Activated gamma-delta T cell treated with anti-CD3 and anti-CD28 coated beads, Interleukin-2, amount 50 U/mL, for 16 hours (primary cell): ENCODE measurements around the gene PIGN.
A peak's percentile ranks its signal among the peaks of the same experiment; 100 is the strongest.
"Not testable (repeated sequence)": the region's sequence is repeated elsewhere in the genome, so short reads cannot be mapped to it uniquely, and the experiment has no call there.

Experiments used
- DNase-seq: peaks from one replicate; pipeline ENCODE4 v3.0.0-alpha.2; 2020; ENCODE audit warnings: low read depth

Gene PIGN

DNA sequence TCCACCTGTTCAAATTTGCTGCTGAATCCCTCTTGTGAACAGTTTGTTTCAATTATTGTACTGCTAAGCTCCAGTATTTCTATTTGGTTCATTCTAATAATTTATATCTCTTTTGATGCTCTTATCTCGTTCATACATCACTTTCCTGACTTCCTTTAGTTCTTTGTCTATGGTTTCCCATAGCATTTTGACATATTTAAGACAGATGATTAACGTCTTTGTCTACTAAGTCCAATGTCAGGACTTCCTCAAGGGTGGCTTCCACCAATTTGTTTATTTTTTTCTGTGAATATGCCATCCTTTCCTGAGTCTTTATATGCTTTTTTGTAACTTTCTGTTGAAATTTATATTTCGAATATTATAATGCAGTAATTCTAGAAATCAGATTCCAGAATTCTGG, 9.6 kb downstream of the PIGN start:
- DNase-seq, result no peak

DNA sequence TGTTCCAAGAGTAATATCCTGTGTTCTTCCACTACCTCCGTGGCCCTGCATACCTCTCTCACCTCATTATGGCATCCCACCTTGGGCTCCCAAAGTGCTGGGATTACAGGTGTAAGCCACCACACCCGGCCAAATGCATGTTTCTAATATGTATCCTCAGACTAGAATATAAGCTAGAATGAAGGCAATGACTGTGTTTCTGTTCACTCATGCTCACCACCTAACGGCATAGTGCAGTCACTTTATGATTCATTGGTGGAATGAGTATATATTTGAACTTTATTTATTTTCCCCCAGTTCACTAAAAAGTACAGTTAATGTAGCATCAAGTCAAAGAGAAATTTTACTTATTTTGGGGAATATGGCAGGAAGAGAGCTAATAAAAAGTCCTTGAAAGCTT, 11.3 kb downstream of the PIGN start:
- no peak for DNase-seq

DNA sequence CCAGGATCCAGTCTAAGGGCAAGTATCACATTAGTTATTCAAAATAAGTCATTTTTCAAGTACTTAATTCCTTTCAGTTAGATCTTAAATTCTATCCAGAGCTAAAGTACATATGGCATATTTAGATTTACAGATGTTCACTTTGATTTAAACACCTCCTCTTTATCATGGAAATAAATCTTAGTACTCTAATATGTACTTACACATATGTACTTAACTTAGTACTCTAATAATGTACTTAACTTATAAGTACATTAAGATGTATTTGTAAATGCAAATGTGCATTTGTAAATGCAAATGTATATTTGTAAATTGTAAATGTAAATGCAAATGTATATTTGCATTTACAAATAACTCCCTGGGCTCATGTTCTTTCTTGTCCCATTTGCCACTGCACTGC, 14.6 kb downstream of the PIGN start:
- no peak for DNase-seq

DNA sequence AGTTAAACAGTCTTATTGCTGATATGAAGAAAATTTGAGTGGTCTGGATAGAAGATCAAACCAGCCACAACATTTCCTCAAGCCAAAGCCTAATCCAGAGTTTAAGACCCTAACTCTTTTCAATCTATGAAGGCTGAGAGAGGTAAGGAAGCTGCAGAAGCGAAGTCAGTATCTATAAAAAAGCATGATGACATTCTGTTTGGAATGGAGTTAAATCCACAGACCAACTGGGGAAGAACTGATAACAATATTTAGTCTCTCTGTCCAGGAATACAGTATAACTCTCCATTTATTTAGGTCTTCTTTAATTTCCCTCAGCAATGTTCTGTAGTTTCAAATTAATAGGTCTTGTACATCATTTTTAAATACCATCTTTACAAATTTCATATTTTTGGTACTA, 16.0 kb downstream of the PIGN start:
- DNase-seq, result no peak

DNA sequence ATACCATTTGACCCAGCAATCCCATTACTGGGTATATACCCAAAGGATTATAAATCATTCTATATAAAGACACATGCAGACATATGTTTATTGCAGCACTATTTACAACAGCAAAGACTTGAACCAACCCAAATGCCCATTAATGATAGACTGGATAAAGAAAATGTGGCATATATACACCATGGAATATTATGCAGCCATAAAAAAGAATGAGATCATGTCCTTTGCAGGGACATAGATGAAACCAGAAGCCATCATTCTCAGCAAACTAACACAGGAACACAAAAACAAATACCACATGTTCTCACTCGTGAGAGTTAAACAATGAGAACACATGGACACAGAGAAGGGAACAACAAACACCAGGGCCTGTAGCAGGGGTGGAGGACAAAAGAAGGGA, 20.3 kb downstream of the PIGN start:
- DNase-seq, result not testable (repeated sequence)

DNA sequence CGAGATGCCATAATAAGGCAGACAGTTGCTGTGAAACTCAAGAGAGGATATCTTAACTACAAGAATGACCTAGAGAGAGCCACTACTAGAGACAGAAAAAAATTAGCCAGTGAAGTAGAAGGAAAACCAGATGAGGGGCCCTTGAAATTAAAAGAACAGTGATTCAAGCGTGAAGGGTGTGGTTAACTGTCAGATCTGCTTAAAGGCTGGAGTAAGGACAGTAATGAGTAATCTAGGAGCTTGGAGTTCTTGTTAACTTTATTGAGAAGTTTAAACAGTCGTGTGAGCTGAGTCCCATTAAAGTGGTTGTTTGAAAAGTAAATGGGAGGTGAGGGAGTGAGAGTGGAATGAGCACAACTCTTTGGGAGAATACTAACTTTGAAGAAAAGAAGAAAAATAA, 21.3 kb downstream of the PIGN start:
- DNase-seq, result no peak

DNA sequence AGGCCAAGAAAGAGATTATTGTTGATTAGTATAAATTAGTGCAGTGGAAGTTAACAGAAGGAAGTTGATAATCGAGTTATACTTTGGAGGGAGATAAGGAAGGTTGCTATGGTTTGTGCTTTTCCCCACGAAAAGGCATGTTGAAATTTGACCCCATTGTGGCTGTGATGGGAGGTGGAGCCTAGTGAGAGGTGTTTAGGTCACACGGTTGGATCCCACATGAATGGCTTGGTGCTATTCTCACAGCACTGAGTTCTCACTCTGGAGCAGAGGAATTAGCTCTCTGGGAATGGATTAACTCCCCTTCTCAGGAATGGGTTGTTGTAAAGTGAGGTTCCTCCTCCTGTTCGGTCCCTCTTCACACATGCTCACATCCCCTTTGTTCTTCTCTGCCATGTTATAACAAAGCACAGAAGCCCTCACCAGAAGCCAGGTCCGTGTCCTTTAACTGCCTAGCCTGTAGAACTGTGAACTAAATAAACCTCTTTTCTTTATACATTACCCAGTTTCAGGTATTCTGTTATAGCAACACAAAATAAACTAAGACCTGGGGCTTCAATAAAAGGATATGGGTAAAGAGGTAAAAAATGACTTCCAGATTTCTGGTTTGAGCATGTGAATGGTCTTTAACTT, 21.9 kb downstream of the PIGN start:
- no peak for DNase-seq

DNA sequence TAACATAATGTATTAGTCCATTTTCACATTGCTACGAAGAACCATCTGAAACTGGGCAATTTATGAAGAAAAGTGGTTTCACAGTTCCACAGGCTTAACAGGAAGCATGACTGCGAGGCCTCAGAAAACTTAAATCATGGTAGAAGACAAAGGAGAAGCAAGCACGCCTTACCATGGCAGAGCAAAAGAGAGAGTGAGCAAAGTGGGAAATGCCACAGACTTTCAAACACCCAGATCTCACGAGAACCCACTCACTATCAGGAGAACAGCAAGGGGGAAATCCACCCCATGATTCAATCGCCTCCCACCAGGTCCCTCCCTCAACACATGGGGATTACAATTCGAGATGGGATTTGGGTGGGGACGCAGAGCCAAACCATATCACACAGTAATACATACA, 22.5 kb downstream of the PIGN start:
- DNase-seq, result no peak

DNA sequence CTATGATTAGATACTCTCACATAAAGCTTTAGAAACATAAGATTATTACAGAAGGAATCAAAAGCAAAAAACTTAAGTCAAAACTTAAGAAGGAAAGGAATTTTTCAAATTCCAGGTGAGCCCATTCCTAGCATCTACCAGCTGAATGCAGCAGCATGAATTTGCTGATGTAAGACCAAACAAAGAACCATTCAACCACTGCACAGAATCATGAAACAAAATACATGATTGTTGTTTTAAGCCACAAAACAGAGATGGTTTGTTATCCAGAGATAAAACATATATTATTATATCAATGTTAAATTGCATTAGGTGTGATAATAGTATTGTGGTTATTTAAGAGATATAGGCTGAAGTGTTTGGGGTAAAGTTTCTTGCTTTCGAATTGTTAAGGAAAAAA, 29.0 kb downstream of the PIGN start:
- DNase-seq, result no peak

DNA sequence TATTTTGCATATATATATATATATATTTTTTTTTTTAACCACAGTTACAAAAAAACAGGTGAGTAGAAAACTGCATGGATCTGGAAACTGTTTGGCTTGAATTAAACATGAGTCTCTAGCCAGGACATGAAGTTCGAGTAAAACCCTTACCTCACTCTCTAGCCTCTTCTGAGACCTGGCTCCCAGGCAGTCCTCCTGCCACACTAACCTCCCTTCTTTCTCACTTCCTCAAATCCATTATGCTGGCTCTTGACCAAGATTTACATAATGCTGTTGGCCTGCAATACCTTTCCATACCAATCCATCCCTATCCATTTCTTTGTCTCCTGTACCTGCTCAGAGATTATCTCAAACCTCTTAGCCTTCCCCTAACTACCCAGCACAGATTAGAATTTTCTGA, 34.0 kb downstream of the PIGN start:
- DNase-seq, result no peak

DNA sequence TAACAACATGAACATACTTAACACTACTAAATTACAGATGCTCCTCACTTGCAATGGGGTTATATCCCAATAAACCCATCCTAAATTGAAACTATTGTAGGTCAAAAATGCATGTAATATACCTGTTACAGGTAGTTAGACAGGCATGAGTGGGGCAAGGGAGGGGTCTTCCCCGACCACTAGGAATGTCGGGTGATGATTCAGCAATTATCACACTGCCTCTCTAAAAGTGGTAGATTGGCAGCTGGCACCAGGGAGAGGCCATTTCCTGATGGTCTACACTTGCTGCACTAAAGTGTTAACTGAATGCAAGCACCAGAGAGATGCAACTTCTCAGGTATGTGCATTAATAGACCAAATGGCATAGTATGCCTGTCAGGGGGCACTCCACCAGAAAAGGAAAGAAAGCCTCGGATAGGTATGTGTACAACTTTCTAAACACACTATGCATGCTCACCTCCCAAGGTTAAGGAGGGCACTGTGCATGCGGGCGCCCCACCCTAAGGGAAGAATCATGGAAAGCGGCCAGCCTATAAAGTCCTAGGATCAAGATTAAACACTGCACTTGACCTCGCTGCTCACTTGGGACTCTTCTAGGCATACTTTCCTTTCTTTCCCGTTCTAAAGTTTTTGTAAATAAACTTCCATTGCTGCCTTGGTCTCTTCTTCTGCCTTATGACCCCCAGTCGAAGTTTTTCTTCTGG, 35.6 kb downstream of the PIGN start:
- no peak for DNase-seq

DNA sequence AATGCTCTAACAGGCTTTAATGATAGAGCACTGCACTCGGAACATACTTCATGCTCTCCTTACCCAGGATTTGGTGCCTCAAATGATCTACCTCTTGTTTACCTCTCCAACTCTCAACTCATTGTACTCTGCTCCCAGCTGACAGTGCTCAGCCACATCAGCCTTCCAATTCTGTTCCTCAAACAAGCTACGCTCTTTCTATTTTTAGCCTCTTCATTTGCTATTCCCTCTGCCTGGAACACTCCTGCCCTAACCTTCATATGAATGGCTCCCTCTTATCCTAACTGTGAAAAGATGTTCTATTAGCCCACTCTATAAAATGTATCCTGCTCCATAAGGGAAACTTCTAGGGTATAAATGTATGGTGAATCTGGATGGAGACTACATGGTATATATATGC, 42.5 kb downstream of the PIGN start:
- DNase-seq, result no peak

DNA sequence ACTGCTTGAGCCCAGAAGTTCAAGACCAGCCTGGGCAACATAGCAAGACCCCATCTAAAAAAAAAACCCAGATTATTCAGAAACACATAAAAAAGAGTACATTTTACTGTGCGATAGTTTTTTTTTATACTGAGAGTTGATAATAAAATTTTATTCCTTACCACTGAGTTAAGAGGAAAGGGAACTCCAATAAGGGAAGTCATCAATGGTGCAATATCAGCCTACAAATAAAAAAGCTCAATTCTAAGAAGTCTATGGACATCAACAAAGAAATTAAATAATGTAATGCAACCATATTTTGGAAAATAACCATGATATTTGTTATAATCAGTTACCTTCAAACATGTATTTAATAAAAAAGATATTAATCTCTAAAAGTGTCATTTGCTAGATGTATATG, 46.6 kb downstream of the PIGN start:
- no peak for DNase-seq

DNA sequence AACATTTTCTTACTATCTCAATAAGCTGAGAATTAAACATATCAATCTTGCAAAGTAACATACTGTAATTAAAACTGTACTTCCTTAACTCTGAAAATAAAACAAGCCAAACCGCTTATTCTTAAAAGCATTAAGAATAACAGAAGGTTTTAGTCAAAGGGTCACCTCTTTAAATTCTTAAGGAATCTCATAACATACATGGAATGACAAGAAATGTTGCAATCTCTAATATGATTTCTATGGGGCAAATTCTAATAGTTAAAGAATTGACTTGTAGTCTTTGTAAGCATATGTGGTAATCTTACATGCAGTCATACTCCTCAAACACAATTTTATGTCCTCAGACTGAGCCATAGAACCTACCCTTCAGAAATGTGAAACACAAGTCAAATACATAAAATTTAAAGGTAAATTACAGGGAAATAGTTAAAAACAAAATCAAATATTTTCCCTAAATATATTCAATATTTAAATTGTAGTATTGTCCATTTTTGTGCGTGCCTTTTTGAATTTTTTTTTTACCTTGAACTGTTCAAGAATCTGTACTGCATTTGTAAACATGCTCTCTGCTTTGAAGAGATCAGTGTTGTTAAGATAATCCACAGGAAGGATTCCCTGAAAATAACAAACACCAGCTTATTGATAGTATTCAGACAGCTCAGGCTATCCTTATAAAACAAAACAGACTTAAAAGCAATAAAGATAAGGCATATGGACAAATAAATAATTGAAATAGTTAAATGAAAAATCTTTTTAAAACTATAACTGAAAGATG, 48.2 kb downstream of the PIGN start:
- DNase-seq, result no peak

DNA sequence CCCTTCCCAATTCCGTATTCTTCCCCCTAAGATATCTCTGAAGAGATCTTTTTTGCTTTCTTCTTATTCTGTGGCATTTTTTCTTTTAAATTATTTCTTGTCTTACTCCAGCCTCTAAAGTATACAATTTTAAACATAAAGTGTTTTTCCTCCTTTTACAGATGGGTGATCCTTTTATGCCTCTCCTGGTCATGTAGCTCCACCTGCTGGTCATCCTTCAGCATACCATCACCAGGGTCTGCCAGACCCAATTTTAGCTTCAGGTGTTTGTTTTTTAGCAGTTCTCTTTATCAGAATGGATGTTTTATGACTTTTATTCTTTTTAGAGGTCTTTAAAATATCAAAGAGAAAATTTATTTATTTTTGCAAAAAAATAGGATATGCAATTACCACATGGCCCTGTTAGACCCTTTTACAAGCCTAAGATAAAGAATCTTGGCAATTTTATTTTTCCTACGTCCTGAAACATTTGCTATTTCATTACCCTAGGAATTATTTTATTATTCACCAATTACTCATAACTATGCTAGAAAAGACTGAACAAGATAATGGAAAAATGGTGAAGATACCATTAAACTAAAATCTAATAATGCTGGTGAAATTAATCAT, 55.5 kb downstream of the PIGN start:
- peak; percentile 38 for DNase-seq

DNA sequence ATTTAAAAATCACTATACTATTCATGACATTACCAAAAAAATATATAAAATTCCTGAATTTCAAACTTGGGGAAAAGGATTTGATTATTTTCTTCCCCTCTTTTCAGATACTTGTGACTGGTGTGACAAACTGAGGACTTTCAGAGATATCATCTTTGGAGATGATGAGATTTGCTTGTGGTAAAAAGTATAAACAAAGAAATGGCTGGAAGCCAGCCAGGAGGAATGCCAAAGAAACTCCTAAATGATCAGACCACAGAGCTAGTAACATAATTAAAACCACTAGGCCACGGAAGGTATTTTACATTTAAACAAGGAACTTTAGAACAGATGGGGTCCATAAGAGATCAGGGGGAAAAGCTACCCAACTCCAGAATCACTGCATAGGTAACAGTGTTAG, 58.7 kb downstream of the PIGN start:
- no peak for DNase-seq

DNA sequence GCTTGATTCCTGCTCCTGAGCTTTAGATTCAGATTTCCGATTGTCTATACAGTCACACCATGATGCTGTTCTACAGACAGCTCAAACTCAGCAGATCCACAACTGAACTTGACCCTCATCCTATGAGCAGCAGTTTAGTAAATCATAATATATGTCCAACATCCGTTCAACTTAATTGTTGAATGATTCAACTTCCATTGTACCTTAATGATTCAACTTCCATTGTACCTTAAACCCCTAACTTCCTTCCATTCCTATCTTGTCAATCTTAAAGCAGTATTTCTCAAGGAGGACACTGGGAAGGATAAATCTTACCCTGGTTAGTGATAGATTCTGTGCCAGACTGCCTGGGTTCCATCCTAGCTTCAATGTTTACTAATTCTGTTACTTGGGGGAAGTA, 60.1 kb downstream of the PIGN start:
- DNase-seq, result no peak

DNA sequence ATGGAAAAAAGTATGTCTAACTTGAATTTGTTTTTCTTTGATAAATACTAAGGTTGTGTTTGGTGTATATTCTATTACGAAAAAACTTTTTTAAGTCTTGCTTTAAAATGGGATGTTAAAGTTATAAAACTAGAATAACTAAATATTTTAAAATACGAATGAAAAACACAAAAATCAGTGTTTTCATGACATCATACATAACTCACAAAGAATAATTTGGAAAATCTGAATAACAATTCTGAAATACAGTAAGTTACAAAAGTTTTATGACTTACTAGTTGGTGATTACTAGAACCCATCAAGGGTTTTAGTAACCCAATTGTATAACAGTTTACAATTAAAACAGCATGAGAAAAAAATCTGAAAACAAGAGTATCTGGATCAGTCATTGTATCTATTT, 61.2 kb downstream of the PIGN start:
- DNase-seq, result no peak

DNA sequence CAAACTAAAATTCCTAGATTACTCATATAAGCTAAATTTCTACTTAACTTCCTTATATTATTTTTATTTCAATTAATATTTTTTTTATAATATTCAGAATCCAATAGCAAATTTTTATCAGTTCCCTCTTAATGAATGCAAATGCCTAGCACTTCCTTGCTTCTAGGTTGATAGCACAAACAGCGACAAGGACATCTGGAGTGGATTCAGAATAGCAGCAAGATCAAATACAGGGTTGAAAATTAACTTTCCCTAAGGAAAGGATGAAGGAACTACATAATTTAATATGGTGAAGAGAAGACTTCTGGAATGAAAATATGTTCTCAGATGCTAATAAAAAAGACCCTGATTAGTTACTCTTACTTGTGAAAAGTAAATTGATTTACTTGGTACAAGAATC, 64.5 kb downstream of the PIGN start:
- DNase-seq, result no peak

DNA sequence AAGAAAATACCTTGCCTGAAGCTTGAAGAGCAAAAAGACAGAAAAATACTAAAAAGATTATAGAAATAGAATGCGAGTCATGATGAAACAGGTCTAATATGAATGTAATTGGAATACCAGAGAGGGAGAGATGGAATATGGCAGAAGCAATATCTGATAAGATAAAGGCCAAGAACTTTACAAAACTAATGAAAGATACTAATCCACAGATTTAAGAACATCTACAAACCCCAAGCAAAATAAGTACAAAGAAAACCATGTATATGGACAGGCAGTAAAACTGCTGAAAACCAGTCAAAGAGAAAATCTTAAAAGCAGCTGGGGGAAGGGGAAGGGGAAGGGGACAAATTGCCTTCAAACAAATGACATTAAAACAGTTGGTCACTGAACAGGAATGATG, 67.0 kb downstream of the PIGN start:
- DNase-seq, result no peak

DNA sequence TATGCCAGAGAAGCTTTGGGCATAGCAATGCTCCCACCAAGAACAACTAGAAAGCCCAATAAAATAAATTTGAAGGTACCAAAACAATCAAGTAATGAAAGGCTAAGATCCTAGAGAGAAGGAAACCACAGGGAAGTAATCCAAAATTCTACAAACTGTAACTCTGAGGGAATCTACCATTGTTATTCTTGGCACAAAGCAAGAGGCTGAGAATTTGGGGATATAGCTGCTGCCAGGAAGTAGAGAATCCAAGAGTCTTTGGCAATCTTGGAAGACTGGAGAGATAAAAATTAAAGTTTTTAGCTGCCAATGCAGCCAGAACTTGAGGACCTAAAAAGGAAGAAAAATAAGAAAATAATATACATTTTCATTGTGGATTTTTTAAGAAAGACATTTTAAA, 68.5 kb downstream of the PIGN start:
- DNase-seq, result no peak

DNA sequence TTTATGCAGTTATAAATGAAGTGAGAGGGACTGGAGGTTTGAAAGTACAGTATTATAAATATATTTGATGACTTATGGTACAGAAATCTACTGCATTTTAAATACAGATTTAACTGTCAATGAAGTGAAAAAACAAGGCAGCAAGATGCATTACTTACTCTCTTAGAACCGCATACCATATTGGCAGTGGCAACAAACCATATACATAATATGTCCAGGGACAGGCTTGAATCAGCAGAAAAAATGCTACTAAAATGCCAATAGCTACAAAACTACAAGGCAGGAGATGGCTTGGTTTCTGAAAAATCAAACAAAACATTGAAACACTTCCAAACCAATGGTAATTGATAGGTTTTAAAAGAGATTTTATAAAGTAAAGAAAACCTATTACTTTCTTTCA, 77.2 kb downstream of the PIGN start:
- DNase-seq, result no peak

DNA sequence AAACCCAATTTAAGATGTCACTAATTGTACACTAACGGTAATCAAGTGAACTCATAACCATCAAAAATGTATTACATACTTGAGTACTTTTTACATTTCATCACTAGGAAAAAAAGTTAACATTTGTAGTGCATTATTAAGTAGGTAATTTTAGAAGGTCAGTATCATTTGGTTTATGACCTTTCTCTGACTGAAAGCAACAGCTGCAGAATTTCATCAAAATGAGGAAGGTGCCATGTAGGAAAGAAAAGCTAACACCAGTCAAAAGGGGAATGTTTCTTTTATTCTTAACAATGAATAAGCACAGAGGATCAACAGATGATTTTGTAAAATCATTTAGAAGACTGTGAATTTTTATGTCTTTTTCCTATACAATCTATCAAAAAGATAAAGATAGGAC, 79.0 kb downstream of the PIGN start:
- DNase-seq, result no peak
